HUES48 (cell line): ENCODE results near the gene QDPR.
"Not testable (repeated sequence)": the region's sequence is repeated elsewhere in the genome, so short reads cannot be mapped to it uniquely, and the experiment has no call there.

Source experiments
- H3K27ac ChIP-seq: one replicate; pipeline ENCODE4 v1.7.0; 2013; ENCODE audit warnings: low read depth, low read length, inconsistent platforms
- H3K27me3 ChIP-seq: 2 replicates; pipeline ENCODE4 v1.6.1; 2013; ENCODE audit warnings: mild to moderate bottlenecking, low read length; ENCODE audit not compliant: control insufficient read depth, insufficient read depth
- H3K36me3 ChIP-seq: 2 replicates; pipeline ENCODE4 v1.6.1; 2013; ENCODE audit warnings: low read length; ENCODE audit not compliant: control insufficient read depth, insufficient read depth
- H3K4me1 ChIP-seq: 2 replicates; pipeline ENCODE4 v1.6.1; 2013; ENCODE audit warnings: mild to moderate bottlenecking, low read length; ENCODE audit not compliant: control insufficient read depth, insufficient read depth
- H3K4me3 ChIP-seq: 2 replicates; pipeline ENCODE4 v1.5.1; 2013; ENCODE audit warnings: mild to moderate bottlenecking, low read depth, low read length
- H3K9ac ChIP-seq: 2 replicates; pipeline ENCODE4 v1.6.1; 2013; ENCODE audit warnings: mild to moderate bottlenecking, low read depth, low read length, moderate library complexity
- H3K9me3 ChIP-seq: 2 replicates; pipeline ENCODE4 v1.6.1; 2013; ENCODE audit warnings: low read length; ENCODE audit not compliant: control insufficient read depth, insufficient read depth

QDPR gene

DNA sequence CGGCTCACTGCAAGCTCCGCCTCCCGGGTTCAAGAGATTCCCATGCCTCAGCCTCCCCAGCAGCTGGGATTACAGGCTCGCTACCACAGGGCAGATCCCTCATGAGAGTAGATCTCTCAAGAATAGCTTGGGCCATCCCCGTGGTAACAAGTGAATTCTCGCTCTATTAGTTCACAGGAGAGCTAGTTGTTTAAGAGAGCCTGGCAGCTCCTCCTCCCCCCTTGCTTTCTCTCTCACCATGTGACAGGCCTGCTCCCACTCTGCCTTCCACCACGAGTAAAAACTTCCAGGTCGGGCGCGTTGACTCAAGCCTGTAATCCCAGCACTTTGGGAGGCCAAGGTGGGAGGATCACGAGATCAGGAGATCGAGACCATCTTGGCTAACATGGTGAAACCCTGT, 34.8 kb upstream of the QDPR start:
- H3K27ac ChIP-seq = no peak overlapping the region
- no peaks in the 10 kb centered on the region for H3K36me3 ChIP-seq
- H3K27me3 ChIP-seq = peaks cover 10% of the 10 kb centered on the region; the same call in 1 of the 2 replicates
- no peak overlapping the region for H3K4me3 ChIP-seq
- H3K4me1 ChIP-seq = peaks cover 10% of the 10 kb centered on the region
- no peak overlapping the region for H3K9ac ChIP-seq
- H3K9me3 ChIP-seq = no peaks in the 10 kb centered on the region

- H3K27ac ChIP-seq = no peak overlapping the region
- H3K4me3 ChIP-seq = no peak overlapping the region
- H3K4me1 ChIP-seq = peaks cover 10% of the 10 kb centered on the region
- H3K9me3 ChIP-seq = no peaks in the 10 kb centered on the region
- peaks cover 10% of the 10 kb centered on the region; the same call in 1 of the 2 replicates for H3K27me3 ChIP-seq
- no peak overlapping the region for H3K9ac ChIP-seq
- H3K36me3 ChIP-seq = no peaks in the 10 kb centered on the region
Observed at GRCh38 chr4:17546222-17546621, 34.3 kb upstream of the QDPR start.

DNA sequence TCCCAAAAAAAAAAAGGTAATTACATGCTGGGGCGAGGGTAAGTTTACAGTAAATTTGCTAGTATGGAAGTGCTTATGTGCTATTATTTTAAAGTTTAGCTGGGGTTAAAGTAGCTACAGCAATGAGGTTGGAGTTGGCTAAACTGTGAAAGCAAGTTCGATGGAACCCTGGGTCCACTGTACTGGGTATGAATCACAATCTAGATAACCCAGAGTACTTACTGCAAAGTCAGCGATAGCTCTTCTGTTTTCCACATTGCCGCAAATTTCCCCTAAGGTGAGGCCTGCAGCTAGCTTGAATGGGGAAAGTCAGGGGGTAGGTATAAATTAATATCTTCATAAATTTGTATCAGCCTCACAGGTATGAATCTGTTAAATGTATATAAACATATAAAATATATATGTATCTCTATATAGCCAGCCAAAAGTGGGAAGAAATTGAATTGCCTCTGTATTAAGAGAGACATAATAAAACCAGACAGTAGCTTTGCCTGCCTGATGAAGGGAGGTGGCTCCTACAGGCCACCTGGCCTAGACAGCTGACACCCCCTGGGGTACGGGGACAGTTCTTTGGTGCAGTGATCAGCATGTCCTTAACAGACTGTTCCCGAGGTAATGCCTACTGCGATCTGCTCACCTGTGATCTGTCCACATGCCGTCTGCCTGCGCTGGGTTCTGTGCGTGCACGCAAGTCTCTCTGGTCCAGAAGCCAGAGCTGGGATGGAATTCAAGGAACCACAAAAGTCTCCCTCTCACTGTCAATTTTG, 33.7 kb upstream of the QDPR start:
- Histone ChIP-seq H3K9me3 (no peaks in the 10 kb centered on the region), H3K4me1 (peaks cover 10% of the 10 kb centered on the region), H3K27ac (no peak overlapping the region), H3K27me3 (peaks cover 10% of the 10 kb centered on the region; the same call in 1 of the 2 replicates), H3K36me3 (no peaks in the 10 kb centered on the region), H3K9ac (no peak overlapping the region), H3K4me3 (no peak overlapping the region)

DNA sequence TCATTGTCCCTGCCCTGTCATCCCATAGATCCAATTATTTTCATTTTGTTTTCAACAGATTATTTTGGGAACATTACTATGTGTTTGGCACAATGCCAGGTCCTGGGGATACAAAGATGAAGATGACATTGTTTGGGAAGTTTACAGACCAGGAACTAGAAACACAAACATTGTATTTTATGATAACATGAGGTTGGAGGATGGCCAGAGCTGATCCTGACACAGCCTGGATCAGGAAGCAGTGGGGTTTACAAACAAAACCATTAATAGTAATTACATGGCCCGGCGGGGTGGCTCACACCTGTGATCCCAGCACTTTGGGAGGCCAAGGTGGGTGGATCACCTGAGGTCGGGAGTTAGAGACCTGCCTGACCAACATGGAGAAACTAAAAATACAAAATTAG, 32.9 kb upstream of the QDPR start:
- no peaks in the 10 kb centered on the region for H3K36me3 ChIP-seq
- H3K27ac ChIP-seq = peak overlapping the region; percentile 12
- H3K4me1 ChIP-seq = peaks cover 10% of the 10 kb centered on the region
- no peak overlapping the region for H3K4me3 ChIP-seq
- no peaks in the 10 kb centered on the region for H3K9me3 ChIP-seq
- no peak overlapping the region for H3K9ac ChIP-seq
- peaks cover 10% of the 10 kb centered on the region; the same call in 1 of the 2 replicates for H3K27me3 ChIP-seq

GRCh38 chr4:17544205-17544604, 32.3 kb upstream of the QDPR start:
- no peak overlapping the region for H3K4me3 ChIP-seq
- peak overlapping the region; percentile 12 for H3K27ac ChIP-seq
- H3K4me1 ChIP-seq = peaks cover 10% of the 10 kb centered on the region
- no peak overlapping the region for H3K9ac ChIP-seq
- peaks cover 10% of the 10 kb centered on the region; the same call in 1 of the 2 replicates for H3K27me3 ChIP-seq
- no peaks in the 10 kb centered on the region for H3K9me3 ChIP-seq
- H3K36me3 ChIP-seq = no peaks in the 10 kb centered on the region

DNA sequence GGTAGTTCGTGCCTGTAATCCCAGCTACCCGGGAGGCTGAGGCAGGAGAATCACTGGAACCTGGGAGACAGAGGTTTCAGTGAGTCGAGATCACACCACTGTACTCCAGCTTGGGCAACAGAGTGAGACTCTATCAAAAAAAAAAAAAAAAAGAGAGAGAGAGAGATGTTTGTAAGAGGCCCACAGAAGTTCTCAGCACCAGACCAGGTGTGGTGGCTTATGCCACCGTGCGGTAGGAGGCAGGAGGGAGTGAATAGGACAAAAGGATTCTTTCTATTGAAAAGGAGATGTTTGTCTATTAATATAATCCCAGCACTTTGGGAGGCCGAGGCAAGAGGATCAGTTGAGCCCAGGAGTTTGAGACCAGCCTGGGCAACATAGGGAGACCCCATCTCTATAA, 25.2 kb upstream of the QDPR start:
- not testable (repeated sequence) for H3K36me3 ChIP-seq, H3K27me3 ChIP-seq, H3K4me3 ChIP-seq, H3K4me1 ChIP-seq, H3K9me3 ChIP-seq, H3K27ac ChIP-seq, H3K9ac ChIP-seq

GRCh38 chr4:17535906-17536305, 24.0 kb upstream of the QDPR start:
- H3K27me3 ChIP-seq = no peaks in the 10 kb centered on the region
- H3K9ac ChIP-seq = no peak overlapping the region
- H3K36me3 ChIP-seq = no peaks in the 10 kb centered on the region
- no peaks in the 10 kb centered on the region for H3K9me3 ChIP-seq
- H3K4me3 ChIP-seq = no peak overlapping the region
- no peaks in the 10 kb centered on the region for H3K4me1 ChIP-seq
- no peak overlapping the region for H3K27ac ChIP-seq

GRCh38 chr4:17535242-17535641, 23.4 kb upstream of the QDPR start:
- Histone ChIP-seq H3K4me3 (no peak overlapping the region), H3K36me3 (no peaks in the 10 kb centered on the region), H3K4me1 (no peaks in the 10 kb centered on the region), H3K9me3 (no peaks in the 10 kb centered on the region), H3K27me3 (no peaks in the 10 kb centered on the region), H3K9ac (no peak overlapping the region), H3K27ac (no peak overlapping the region)

- no peaks in the 10 kb centered on the region for H3K9me3 ChIP-seq
- no peak overlapping the region for H3K27ac ChIP-seq
- no peak overlapping the region for H3K9ac ChIP-seq
- H3K4me3 ChIP-seq = no peak overlapping the region
- no peaks in the 10 kb centered on the region for H3K27me3 ChIP-seq
- no peaks in the 10 kb centered on the region for H3K36me3 ChIP-seq
- H3K4me1 ChIP-seq = no peaks in the 10 kb centered on the region
Observed at GRCh38 chr4:17534705-17535104, 22.8 kb upstream of the QDPR start.

GRCh38 chr4:17531538-17532285, 19.8 kb upstream of the QDPR start:
- Histone ChIP-seq H3K4me1 (no peaks in the 10 kb centered on the region), H3K36me3 (no peaks in the 10 kb centered on the region), H3K27ac (no peak overlapping the region), H3K27me3 (no peaks in the 10 kb centered on the region), H3K9me3 (no peaks in the 10 kb centered on the region), H3K9ac (no peak overlapping the region), H3K4me3 (no peak overlapping the region)

DNA sequence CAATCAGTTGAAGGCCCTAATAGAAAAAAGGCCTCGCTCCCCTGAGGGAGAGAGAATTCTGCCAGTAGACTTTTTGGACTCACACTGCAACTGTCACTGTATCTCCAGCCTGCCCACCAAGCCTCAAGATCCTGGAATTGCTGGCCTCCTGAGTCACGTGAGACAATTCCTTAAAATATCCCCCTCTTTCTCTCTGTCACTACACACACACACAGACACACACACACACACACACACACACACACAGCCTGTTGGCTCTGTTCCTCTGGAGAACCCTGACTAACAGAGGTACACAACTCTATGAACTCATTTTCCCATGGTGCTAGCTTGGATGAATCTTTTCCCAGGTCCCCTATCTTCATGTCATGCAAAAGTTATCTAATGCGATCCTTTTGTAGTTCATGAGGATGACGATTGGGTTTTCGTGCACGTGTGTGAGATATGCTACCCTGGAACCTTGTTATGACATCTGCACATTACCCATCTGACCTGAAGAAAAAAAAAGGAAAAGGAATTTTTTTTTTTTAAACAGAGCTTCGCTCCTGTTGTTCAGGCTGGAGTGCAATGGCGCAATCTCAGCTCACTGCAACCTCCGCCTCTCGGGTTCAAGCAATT, 16.8 kb upstream of the QDPR start:
- H3K4me1 ChIP-seq = no peaks in the 10 kb centered on the region
- no peak overlapping the region for H3K9ac ChIP-seq
- no peak overlapping the region for H3K4me3 ChIP-seq
- no peaks in the 10 kb centered on the region for H3K9me3 ChIP-seq
- H3K36me3 ChIP-seq = no peaks in the 10 kb centered on the region
- H3K27me3 ChIP-seq = no peaks in the 10 kb centered on the region
- H3K27ac ChIP-seq = no peak overlapping the region
